HepG2 (cell line): ENCODE results near the gene CR1. TPM values are rescaled to one million over a fixed set of nuclear protein-coding genes. Genes with fewer than 3 reads are reported as not detected.

ENCODE experiments used
- ATAC-seq: fragments of 200-7000 bp; cut with Tn5 transposase; 3 replicates; pipeline ENCODE4 v1.9.1; 2020; ENCODE audit warnings: mild to moderate bottlenecking, moderate library complexity
- BruUV-seq: library from RNA; stranded (reverse); fragments of 400-500 nt; replicated peaks from 2 replicates; lab custom pipeline; 2021; lab: Mats Ljungman, UMichigan
- CTCF ChIA-PET: fragments of 300-600 bp; formaldehyde crosslinking; extraction: SDS; loops from one replicate; lab custom pipeline; 2021; ENCODE audit warnings: low total read pairs, inconsistent platforms, low intra/inter-chr PET ratio; lab: Yijun Ruan, JAX
- POLR2A ChIA-PET: fragments of 350-600 bp; sonication (Branson Sonifier 250); formaldehyde crosslinking; loops from one replicate; lab custom pipeline; 2020; ENCODE audit warnings: antibody characterized with exemption, inconsistent platforms; lab: Yijun Ruan, JAX
- DNase-seq: peaks from one replicate; pipeline ENCODE4 v3.0.0-alpha.2; 2015; ENCODE audit warnings: low spot score
- FAIRE-seq: peaks from 3 replicates; lab custom pipeline; 2011; peaks lifted over from hg19 to GRCh38; lab: Jason Lieb, UNC
- H2AFZ ChIP-seq: one replicate; pipeline ENCODE4 v1.6.1; 2011; ENCODE audit warnings: low read length, inconsistent platforms
- H3K27ac ChIP-seq: fragments of 300-600 bp; 3 replicates; pipeline ENCODE4 v1.8.0; 2011; ENCODE audit warnings: mixed run types, mild to moderate bottlenecking, mixed read lengths, low read length, inconsistent platforms; ENCODE audit not compliant: insufficient read depth; ENCODE audit errors: extremely low read length
- H3K27me3 ChIP-seq, 2 experiments: fragments of 200-600 bp in 1 of 2; 2 replicates in 1 of 2; 3 replicates in 1 of 2; pipeline versions ENCODE4 v1.6.0 to v1.8.0; 2011; ENCODE audit warnings: low read length in 2 of 2, mild to moderate bottlenecking in 2 of 2, moderate library complexity in 2 of 2, inconsistent platforms in 1 of 2; ENCODE audit not compliant: insufficient read depth in 2 of 2, control insufficient read depth in 1 of 2
- H3K36me3 ChIP-seq, 2 experiments: fragments of 200-600 bp in 1 of 2; replicated peaks in 1 of 2; 2 replicates in 1 of 2; 3 replicates in 1 of 2; pipeline versions ENCODE4 v1.5.1 to v1.8.0; 2011; ENCODE audit warnings: low read length in 2 of 2, inconsistent platforms in 1 of 2; ENCODE audit not compliant: insufficient read depth in 2 of 2, control insufficient read depth in 1 of 2
- H3K4me1 ChIP-seq: 2 replicates; pipeline ENCODE4 v1.5.1; 2012; ENCODE audit warnings: low read length, inconsistent platforms; ENCODE audit not compliant: insufficient read depth
- H3K4me2 ChIP-seq: 2 replicates; pipeline ENCODE4 v1.6.0; 2011; ENCODE audit warnings: low read depth, low read length, inconsistent platforms
- H3K4me3 ChIP-seq, 3 experiments: fragments of 200-600 bp in 1 of 3; sonication (generic), shearing (Covaris generic) in 1 of 3; replicated peaks in 1 of 3; 2 replicates each; pipeline ENCODE4 v1.5.1; 2011 to 2016; ENCODE audit warnings: low read length in 3 of 3, inconsistent platforms in 2 of 3, low read depth in 2 of 3, mild to moderate bottlenecking in 2 of 3, control low read depth in 1 of 3, mixed read lengths in 1 of 3; ENCODE audit not compliant: insufficient read depth in 1 of 3
- H3K79me2 ChIP-seq: one replicate; pipeline ENCODE4 v1.6.1; 2011; ENCODE audit warnings: low read length, inconsistent platforms; ENCODE audit not compliant: insufficient read depth
- H3K9ac ChIP-seq: 2 replicates; pipeline ENCODE4 v1.6.0; 2011; ENCODE audit warnings: mild to moderate bottlenecking, low read depth, low read length, inconsistent platforms; ENCODE audit not compliant: insufficient read depth
- H3K9me3 ChIP-seq: 2 replicates; pipeline ENCODE4 v1.5.1; 2012; ENCODE audit warnings: mild to moderate bottlenecking, low read length
- H4K20me1 ChIP-seq: 2 replicates; pipeline ENCODE4 v1.6.0; 2011; ENCODE audit warnings: inconsistent platforms, mild to moderate bottlenecking, low read length, moderate library complexity; ENCODE audit not compliant: insufficient read depth
- CAMTA2 ChIP-seq: sonication (generic); formaldehyde crosslinking; IDR thresholded peaks from 2 replicates; pipeline ENCODE4 v1.4.0; 2020; ENCODE audit warnings: mild to moderate bottlenecking, missing genetic modification reagents, borderline replicate concordance
- GMEB2 ChIP-seq: IDR thresholded peaks from 2 replicates; pipeline ENCODE4 v1.6.1; 2016; ENCODE audit warnings: missing biosample characterization, missing genetic modification reagents, low read depth
- TERF1 ChIP-seq: sonication (generic); formaldehyde crosslinking; IDR thresholded peaks from 2 replicates; pipeline ENCODE4 v1.8.0; 2022; ENCODE audit warnings: mild to moderate bottlenecking, missing genetic modification reagents, moderate library complexity
- ZNF331 ChIP-seq: sonication (generic); formaldehyde crosslinking; IDR thresholded peaks from 2 replicates; pipeline ENCODE4 v1.4.0; 2020; ENCODE audit warnings: missing genetic modification reagents
- ZNF431 ChIP-seq: sonication (generic); formaldehyde crosslinking; IDR thresholded peaks from 2 replicates; pipeline ENCODE4 v1.9.0; 2022; ENCODE audit warnings: missing genetic modification reagents, low read depth, mild to moderate bottlenecking, borderline replicate concordance
- ZNF432 ChIP-seq: sonication (generic); formaldehyde crosslinking; IDR thresholded peaks from 2 replicates; pipeline ENCODE4 v1.5.0; 2020; ENCODE audit warnings: missing genetic modification reagents, mild to moderate bottlenecking, borderline replicate concordance
- ZNF775 ChIP-seq: sonication (generic); formaldehyde crosslinking; IDR thresholded peaks from 2 replicates; pipeline ENCODE4 v1.4.0; 2020; ENCODE audit warnings: missing genetic modification reagents, mild to moderate bottlenecking, moderate library complexity, borderline replicate concordance
- WGBS: methylation state at CpG from one replicate; pipeline ENCODE4 v1.1.6; 2017; ENCODE audit warnings: low lambda C conversion rate; 5-methylcytosine and 5-hydroxymethylcytosine counted together
- in situ Hi-C: cut with HindIII; loops from 2 replicates; pipeline ENCODE4 v1.10.0; 2017; ENCODE audit warnings: low pct_unique_long_range_greater_than_20kb; ENCODE audit not compliant: extremely low pct_ligation_motif_present
- intact Hi-C: fragments of 100-400 bp; cut with micrococcal nuclease; formaldehyde crosslinking; loops from one replicate; pipeline ENCODE4 v1.10.0; 2022; ENCODE audit not compliant: unreplicated experiment
- polyA plus RNA-seq, 8 experiments: library from polyadenylated mRNA; depleted of rRNA in 3 of 8; stranded (reverse) in 7 of 8; unstranded in 1 of 8; fragments of >200 nt; fragmentation: Illumina TruSeq in 4 of 8; extraction: Trizol in 4 of 8; gene quantifications; 2 replicates each; pipeline versions ENCODE4 v1.2.1 to v1.2.3, GENCODE V29; 2011 to 2016; ENCODE audit warnings: low read depth in 4 of 8, missing spikeins in 1 of 8, mixed read lengths in 1 of 8; ENCODE audit not compliant: insufficient read depth in 1 of 8
- total RNA-seq, 5 experiments: library from RNA; depleted of rRNA; stranded (reverse); fragments of >200 nt; fragmentation: Illumina TruSeq; extraction: Trizol; gene quantifications; 2 replicates each; pipeline ENCODE4 v1.2.3, GENCODE V29; 2016; ENCODE audit warnings: low read depth in 1 of 5
- TF ChIP-seq, protein P1 (sequence below): fragments of 450-650 bp; IDR thresholded peaks from 2 replicates; pipeline ENCODE4 v1.6.1; 2016
- TF ChIP-seq, protein P2 (sequence below): sonication (generic); formaldehyde crosslinking; IDR thresholded peaks from 2 replicates; pipeline ENCODE4 v1.5.0; 2020; ENCODE audit warnings: missing genetic modification reagents
- TF ChIP-seq, protein P3 (sequence below): sonication (generic); formaldehyde crosslinking; IDR thresholded peaks from 2 replicates; pipeline ENCODE4 v1.4.0; 2020; ENCODE audit warnings: missing genetic modification reagents

The CR1 gene
- total and polyA plus RNA-seq, 2 of the 13 experiments (the other 11 are each of a cell fraction or from before 2014, with no cell fraction given): not detected

DNA sequence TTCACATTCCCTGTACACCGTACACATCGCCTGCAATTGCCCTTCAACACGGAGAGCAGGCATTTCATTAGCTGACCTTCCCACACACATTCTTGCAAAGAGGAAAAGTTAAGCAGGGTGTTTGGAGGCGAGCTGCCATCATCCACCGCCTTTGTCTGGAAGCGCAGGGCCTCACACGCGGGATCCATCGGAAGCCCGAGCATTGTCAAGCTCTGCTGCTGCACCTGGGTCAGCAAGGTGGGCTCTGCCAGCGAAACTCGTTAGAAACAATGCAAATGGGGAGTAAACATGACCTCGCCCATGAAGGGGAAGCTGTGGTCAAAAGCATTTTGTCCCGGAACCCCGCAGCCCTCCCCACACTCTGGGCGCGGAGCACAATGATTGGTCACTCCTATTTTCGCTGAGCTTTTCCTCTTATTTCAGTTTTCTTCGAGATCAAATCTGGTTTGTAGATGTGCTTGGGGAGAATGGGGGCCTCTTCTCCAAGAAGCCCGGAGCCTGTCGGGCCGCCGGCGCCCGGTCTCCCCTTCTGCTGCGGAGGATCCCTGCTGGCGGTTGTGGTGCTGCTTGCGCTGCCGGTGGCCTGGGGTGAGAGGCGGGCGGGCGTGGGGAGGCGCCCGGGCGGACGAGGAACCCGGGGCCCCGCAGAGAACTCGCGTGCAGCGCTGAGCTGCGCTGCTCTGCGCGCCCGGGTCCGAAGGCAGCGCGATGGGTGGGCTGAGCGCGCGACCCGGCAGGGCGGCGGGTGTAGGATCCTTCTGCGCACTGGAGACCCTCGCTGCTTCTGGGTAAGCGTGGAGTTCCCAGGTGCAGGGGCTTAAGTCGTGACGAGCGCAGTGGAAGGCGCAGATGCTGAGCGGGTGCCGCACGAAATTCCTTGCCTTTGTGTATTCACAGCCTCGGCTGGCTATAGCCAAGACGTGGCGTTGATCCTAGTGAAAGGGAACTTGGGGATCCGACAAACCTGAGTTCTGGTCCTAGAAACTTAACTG lies at the start of gene CR1 (continued):
- TF ChIP-seq, protein P1, sequence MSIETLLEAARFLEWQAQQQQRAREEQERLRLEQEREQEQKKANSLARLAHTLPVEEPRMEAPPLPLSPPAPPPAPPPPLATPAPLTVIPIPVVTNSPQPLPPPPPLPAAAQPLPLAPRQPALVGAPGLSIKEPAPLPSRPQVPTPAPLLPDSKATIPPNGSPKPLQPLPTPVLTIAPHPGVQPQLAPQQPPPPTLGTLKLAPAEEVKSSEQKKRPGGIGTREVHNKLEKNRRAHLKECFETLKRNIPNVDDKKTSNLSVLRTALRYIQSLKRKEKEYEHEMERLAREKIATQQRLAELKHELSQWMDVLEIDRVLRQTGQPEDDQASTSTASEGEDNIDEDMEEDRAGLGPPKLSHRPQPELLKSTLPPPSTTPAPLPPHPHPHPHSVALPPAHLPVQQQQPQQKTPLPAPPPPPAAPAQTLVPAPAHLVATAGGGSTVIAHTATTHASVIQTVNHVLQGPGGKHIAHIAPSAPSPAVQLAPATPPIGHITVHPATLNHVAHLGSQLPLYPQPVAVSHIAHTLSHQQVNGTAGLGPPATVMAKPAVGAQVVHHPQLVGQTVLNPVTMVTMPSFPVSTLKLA: no peak

- Histone ChIP-seq H3K27me3 (peaks cover 7 to 29% of the 10 kb centered on the region in 2 experiments), H3K4me3 (no peak overlapping the region), H3K4me1 (peaks cover 13% of the 10 kb centered on the region; the same call in 1 of the 2 replicates), H3K9ac (no peak overlapping the region), H3K36me3 (no peaks in the 10 kb centered on the region), H3K9me3 (no peaks in the 10 kb centered on the region), H3K27ac (no peak overlapping the region), H2AFZ (no peak overlapping the region), H3K79me2 (no peaks in the 10 kb centered on the region), H3K4me2 (peak overlapping the region; percentile 69; the same call in 1 of the 2 replicates), H4K20me1 (no peaks in the 10 kb centered on the region)
- BruUV-seq: no TSS peak
- DNase-seq: no peak
- intact Hi-C loops (loop anchor here (10.0 kb wide), 1 partner anchor 59 kb away; no protein-coding TSS in a partner anchor), in situ Hi-C loops (no loop called here)
- ChIA-PET POLR2A (no interaction called here), CTCF (no interaction called here)
- no peak for ATAC-seq
- FAIRE-seq: no peak
- whole genome bisulfite sequencing: 0% methylated on average over 1 of the region's 1 CpG
- no peak for TF ChIP-seq TERF1
- TF ChIP-seq GMEB2 (CRISPR knock-in tag): no peak
- no peak for TF ChIP-seq ZNF432 (CRISPR knock-in tag)
- TF ChIP-seq, protein P2, sequence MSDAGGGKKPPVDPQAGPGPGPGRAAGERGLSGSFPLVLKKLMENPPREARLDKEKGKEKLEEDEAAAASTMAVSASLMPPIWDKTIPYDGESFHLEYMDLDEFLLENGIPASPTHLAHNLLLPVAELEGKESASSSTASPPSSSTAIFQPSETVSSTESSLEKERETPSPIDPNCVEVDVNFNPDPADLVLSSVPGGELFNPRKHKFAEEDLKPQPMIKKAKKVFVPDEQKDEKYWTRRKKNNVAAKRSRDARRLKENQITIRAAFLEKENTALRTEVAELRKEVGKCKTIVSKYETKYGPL (CRISPR knock-in tag): no peak
- TF ChIP-seq ZNF331 (CRISPR knock-in tag): no peak
- no peak for TF ChIP-seq CAMTA2 (CRISPR knock-in tag)
- TF ChIP-seq ZNF775 (CRISPR knock-in tag): no peak
- no peak for TF ChIP-seq ZNF431 (CRISPR knock-in tag)
- TF ChIP-seq, protein P3, sequence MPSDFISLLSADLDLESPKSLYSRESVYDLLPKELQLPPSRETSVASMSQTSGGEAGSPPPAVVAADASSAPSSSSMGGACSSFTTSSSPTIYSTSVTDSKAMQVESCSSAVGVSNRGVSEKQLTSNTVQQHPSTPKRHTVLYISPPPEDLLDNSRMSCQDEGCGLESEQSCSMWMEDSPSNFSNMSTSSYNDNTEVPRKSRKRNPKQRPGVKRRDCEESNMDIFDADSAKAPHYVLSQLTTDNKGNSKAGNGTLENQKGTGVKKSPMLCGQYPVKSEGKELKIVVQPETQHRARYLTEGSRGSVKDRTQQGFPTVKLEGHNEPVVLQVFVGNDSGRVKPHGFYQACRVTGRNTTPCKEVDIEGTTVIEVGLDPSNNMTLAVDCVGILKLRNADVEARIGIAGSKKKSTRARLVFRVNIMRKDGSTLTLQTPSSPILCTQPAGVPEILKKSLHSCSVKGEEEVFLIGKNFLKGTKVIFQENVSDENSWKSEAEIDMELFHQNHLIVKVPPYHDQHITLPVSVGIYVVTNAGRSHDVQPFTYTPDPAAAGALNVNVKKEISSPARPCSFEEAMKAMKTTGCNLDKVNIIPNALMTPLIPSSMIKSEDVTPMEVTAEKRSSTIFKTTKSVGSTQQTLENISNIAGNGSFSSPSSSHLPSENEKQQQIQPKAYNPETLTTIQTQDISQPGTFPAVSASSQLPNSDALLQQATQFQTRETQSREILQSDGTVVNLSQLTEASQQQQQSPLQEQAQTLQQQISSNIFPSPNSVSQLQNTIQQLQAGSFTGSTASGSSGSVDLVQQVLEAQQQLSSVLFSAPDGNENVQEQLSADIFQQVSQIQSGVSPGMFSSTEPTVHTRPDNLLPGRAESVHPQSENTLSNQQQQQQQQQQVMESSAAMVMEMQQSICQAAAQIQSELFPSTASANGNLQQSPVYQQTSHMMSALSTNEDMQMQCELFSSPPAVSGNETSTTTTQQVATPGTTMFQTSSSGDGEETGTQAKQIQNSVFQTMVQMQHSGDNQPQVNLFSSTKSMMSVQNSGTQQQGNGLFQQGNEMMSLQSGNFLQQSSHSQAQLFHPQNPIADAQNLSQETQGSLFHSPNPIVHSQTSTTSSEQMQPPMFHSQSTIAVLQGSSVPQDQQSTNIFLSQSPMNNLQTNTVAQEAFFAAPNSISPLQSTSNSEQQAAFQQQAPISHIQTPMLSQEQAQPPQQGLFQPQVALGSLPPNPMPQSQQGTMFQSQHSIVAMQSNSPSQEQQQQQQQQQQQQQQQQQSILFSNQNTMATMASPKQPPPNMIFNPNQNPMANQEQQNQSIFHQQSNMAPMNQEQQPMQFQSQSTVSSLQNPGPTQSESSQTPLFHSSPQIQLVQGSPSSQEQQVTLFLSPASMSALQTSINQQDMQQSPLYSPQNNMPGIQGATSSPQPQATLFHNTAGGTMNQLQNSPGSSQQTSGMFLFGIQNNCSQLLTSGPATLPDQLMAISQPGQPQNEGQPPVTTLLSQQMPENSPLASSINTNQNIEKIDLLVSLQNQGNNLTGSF (CRISPR knock-in tag): no peak
Measured at GRCh38 chr1:207453710-207454045, 42.3 kb upstream of the CR1 start.
